GM12878 (cell line): ENCODE data around the gene EIF2B4. TPM values are rescaled to one million over a fixed set of nuclear protein-coding genes. Genes with fewer than 3 reads are reported as not detected.
A peak's percentile ranks its signal among the peaks of the same experiment; 100 is the strongest.

Experiments
- CBFB ChIP-seq: IDR thresholded peaks from 2 replicates; pipeline ENCODE4 v1.6.1; 2016; ENCODE audit warnings: antibody characterized with exemption, low read depth
- EGR1 ChIP-seq, 2 experiments: IDR thresholded peaks; 1 replicate in 1 of 2; 2 replicates in 1 of 2; pipeline ENCODE4 v1.6.1; 2011 to 2012; ENCODE audit warnings: low read depth in 2 of 2, low read length in 2 of 2, borderline replicate concordance in 1 of 2, mild to moderate bottlenecking in 1 of 2, moderate library complexity in 1 of 2
- FOS ChIP-seq: IDR thresholded peaks from 3 replicates; pipeline ENCODE4 v1.6.1; 2011; ENCODE audit warnings: borderline replicate concordance; ENCODE audit not compliant: insufficient read length; ENCODE audit errors: extremely low read depth
- GABPA ChIP-seq: IDR thresholded peaks from 2 replicates; pipeline ENCODE4 v1.6.1; 2014; ENCODE audit warnings: antibody characterized with exemption, low read depth, mild to moderate bottlenecking, inconsistent platforms
- IKZF2 ChIP-seq, 2 experiments: fragments of 450-650 bp; IDR thresholded peaks; 2 replicates each; pipeline ENCODE4 v1.6.1; 2017; ENCODE audit warnings: mild to moderate bottlenecking in 2 of 2, moderate library complexity in 2 of 2
- KDM1A ChIP-seq: fragments of 200-600 bp; sonication (generic); IDR thresholded peaks from 2 replicates; pipeline ENCODE4 v1.6.1; 2016; ENCODE audit warnings: borderline replicate concordance
- LARP7 ChIP-seq: fragments of 450-650 bp; IDR thresholded peaks from 2 replicates; pipeline ENCODE4 v1.6.1; 2017; ENCODE audit warnings: mild to moderate bottlenecking
- MTA2 ChIP-seq: fragments of 450-650 bp; IDR thresholded peaks from 2 replicates; pipeline ENCODE4 v1.6.1; 2016; ENCODE audit warnings: low read depth, mild to moderate bottlenecking, moderate library complexity
- MXI1 ChIP-seq: fragments of 150-350 bp; IDR thresholded peaks from 2 replicates; pipeline ENCODE4 v1.6.1; 2011; ENCODE audit warnings: low read depth, mild to moderate bottlenecking, inconsistent platforms, low read length, improper control_type of control experiment
- NKRF ChIP-seq: fragments of 450-650 bp; conservative IDR thresholded peaks from 2 replicates; pipeline ENCODE4 v1.6.1; 2017; ENCODE audit warnings: mild to moderate bottlenecking, moderate library complexity
- NR2F1 ChIP-seq: fragments of 450-650 bp; conservative IDR thresholded peaks from 2 replicates; pipeline ENCODE4 v1.6.1; 2017; ENCODE audit warnings: mild to moderate bottlenecking
- SRF ChIP-seq, 2 experiments: IDR thresholded peaks; 2 replicates each; pipeline ENCODE4 v1.6.1; 2011; ENCODE audit warnings: low read depth in 2 of 2, low read length in 2 of 2, mild to moderate bottlenecking in 1 of 2, moderate library complexity in 1 of 2
- TARDBP ChIP-seq: IDR thresholded peaks from 2 replicates; pipeline ENCODE4 v1.6.1; 2016; ENCODE audit warnings: borderline replicate concordance
- ZNF274 ChIP-seq: IDR thresholded peaks from one replicate; pipeline ENCODE4 v1.8.0; 2011; ENCODE audit not compliant: insufficient read length, insufficient read depth
- polyA plus RNA-seq, 11 experiments: library from polyadenylated mRNA; depleted of rRNA in 4 of 11; unstranded in 6 of 11; stranded (reverse) in 5 of 11; fragments of >200 nt; fragmentation: Nextera tagmentation in 4 of 11; fragmentation: Illumina TruSeq in 1 of 11; extraction: Ambion mirVana in 4 of 11; extraction: Trizol in 1 of 11; gene quantifications; 1 replicate in 1 of 11; 2 replicates in 10 of 11; pipeline versions ENCODE4 v1.2.1 to v1.2.3, GENCODE V29; 2011 to 2016; ENCODE audit warnings: inconsistent platforms in 2 of 11, missing spikeins in 2 of 11, low read depth in 1 of 11
- total RNA-seq, 4 experiments: library from RNA; depleted of rRNA in 3 of 4; stranded (reverse); fragments of >200 nt in 3 of 4; fragmentation: Illumina TruSeq in 1 of 4; extraction: Trizol in 1 of 4; gene quantifications; 2 replicates each; pipeline versions ENCODE4 v1.2.1 to v1.2.3, GENCODE V29; 2013 to 2021

Gene EIF2B4
- total and polyA plus RNA-seq, 10 of the 15 experiments (the other 5 are each of a cell fraction or from before 2014, with no cell fraction given) = 13.4 to 53.9 (median 27.5) TPM

- TF ChIP-seq MTA2 (peak; percentile 57; the same call in 1 of the 2 replicates), GABPA (no peak), EGR1 (IDR thresholded peaks at IDR 0.05; ENCODE audit: borderline replicate concordance in 1 of 2, low read depth in 2 of 2, low read length in 2 of 2) (0 out of 3 replicates have a peak, but pooled peaks of 1 of the 2 experiments have one; percentile 11), TARDBP (peak; percentile 25; the same call in 1 of the 2 replicates), IKZF2 (IDR thresholded peaks at IDR 0.05) (no peak), KDM1A (no peak), NKRF (no peak), CBFB (no peak; the same call in 1 of the 2 replicates), LARP7 (no peak), ZNF274 (no peak), SRF (IDR thresholded peaks at IDR 0.05; ENCODE audit: low read depth in 2 of 2, low read length in 2 of 2) (no peak), MXI1 (peak; percentile 48; the same call in 1 of the 2 replicates), FOS (no peak), NR2F1 (peak; percentile 96)
These were observed 9.9 kb upstream of the EIF2B4 start (continued) for GRCh38 chr2:27379836-27380625.
